Stimulated activated effector memory CD8-positive, alpha-beta T cell treated with anti-CD3 and anti-CD28 coated beads, Interleukin-12 subunit alpha, Interleukin-12 subunit beta, amount 100 ng/mL, for 72 hours (primary cell): ENCODE results near the gene DACH1.
"Not testable (repeated sequence)": the region's sequence is repeated elsewhere in the genome, so short reads cannot be mapped to it uniquely, and the experiment has no call there.

Source experiments
- ATAC-seq: fragments of 150-1000 bp; cut with Tn5 transposase; 2 replicates; pipeline ENCODE4 v1.10.0; 2021
- DNase-seq, 2 donors: peaks; one replicate each; pipeline ENCODE4 v3.0.0; 2021 to 2022; ENCODE audit warnings: low spot score in 2 of 2
- H3K27ac Mint-ChIP-seq: one replicate; pipeline ENCODE4 v1.8.0; 2022; ENCODE audit warnings: mild to moderate bottlenecking, mixed read lengths
- H3K36me3 Mint-ChIP-seq: one replicate; pipeline ENCODE4 v1.8.0; 2022; ENCODE audit warnings: mild to moderate bottlenecking, mixed read lengths
- H3K4me1 Mint-ChIP-seq: one replicate; pipeline ENCODE4 v1.8.0; 2022; ENCODE audit warnings: mixed read lengths
- H3K4me3 Mint-ChIP-seq: one replicate; pipeline ENCODE4 v1.8.0; 2022; ENCODE audit warnings: mild to moderate bottlenecking, mixed read lengths
- H3K9me3 Mint-ChIP-seq: one replicate; pipeline ENCODE4 v1.8.0; 2022; ENCODE audit warnings: mixed read lengths

DACH1 gene

DNA sequence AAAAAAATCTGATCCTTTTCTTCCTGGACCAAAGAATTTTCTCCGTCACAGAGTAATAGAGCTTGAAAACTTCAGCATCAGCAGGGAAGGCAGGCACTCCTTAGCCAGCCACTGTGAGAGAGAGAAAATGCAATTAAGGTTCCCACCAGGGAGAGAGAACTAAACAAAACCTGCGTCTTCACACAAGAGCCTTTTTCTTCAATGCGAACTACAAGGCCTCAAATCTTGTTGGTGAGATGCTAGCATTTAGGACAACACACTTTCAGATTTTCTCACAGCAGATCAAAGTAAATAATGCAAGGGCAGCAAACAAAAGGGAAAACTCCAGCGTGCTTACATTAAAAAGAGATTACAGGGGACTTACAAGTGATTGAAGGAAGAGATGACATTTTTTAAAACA, 80.1 kb downstream of the DACH1 start:
- Mint-ChIP-seq H3K4me1 (no peaks in the 10 kb centered on the region), H3K4me3 (no peak overlapping the region), H3K36me3 (no peaks in the 10 kb centered on the region), H3K27ac (no peak overlapping the region), H3K9me3 (peaks cover 2% of the 10 kb centered on the region)
- no peak for ATAC-seq
- DNase-seq, result no peak

GRCh38 chr13:71785361-71785760, 81.6 kb downstream of the DACH1 start:
- H3K9me3 Mint-ChIP-seq, result peaks cover 2% of the 10 kb centered on the region
- H3K4me3 Mint-ChIP-seq, result no peak overlapping the region
- H3K36me3 Mint-ChIP-seq, result no peaks in the 10 kb centered on the region
- H3K27ac Mint-ChIP-seq, result no peak overlapping the region
- no peaks in the 10 kb centered on the region for H3K4me1 Mint-ChIP-seq
- ATAC-seq, result no peak
- DNase-seq, result no peak

DNA sequence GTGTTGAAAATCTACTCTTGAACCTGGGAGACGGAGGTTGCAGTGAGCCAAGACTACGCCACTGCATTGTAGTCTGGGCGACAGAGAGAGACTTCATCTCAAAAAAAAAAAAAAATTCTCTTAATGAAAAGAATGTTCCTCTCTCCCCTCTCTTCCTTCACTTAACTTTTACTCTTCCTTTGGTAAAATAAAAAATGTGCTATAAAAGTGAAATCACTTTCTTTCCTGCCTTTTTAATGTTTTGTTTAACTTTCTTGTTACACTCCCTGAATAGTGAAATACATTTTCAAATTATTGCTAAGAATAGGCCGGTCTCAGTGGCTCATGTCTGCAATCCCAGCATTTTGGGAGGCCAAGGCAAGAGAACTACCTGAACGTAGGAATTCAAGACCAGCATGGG, 86.5 kb downstream of the DACH1 start:
- H3K27ac Mint-ChIP-seq, result no peak overlapping the region

DNA sequence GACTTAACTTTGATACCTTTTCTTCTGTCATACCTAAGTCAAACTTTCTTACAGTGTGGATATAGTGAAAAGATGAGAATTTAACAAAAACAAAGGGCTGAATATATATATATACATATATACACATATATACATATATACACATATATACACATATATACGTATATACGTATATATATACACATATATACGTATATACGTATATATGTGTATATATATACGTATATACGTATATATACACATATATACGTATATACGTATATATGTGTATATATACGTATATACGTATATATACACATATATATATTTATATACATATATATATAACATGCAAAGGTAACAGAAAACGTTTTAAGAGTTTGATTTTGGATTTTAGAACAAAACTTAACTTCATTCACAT, 88.0 kb downstream of the DACH1 start:
- peaks cover 11% of the 10 kb centered on the region for H3K9me3 Mint-ChIP-seq
- H3K27ac Mint-ChIP-seq, H3K4me1 Mint-ChIP-seq, DNase-seq, ATAC-seq, H3K4me3 Mint-ChIP-seq, H3K36me3 Mint-ChIP-seq: not testable (repeated sequence)

More for the DNA sequence above, 86.5 kb downstream of the DACH1 start:
- DNase-seq, result no peak
- Mint-ChIP-seq H3K4me3 (no peak overlapping the region), H3K9me3 (peaks cover 11% of the 10 kb centered on the region), H3K36me3 (no peaks in the 10 kb centered on the region), H3K4me1 (no peaks in the 10 kb centered on the region)
- no peak for ATAC-seq

- Mint-ChIP-seq H3K4me1 (no peaks in the 10 kb centered on the region), H3K36me3 (no peaks in the 10 kb centered on the region), H3K9me3 (peaks cover 11% of the 10 kb centered on the region), H3K27ac (no peak overlapping the region), H3K4me3 (no peak overlapping the region)
- ATAC-seq, result no peak
- DNase-seq, result no peak
Observed at GRCh38 chr13:71775966-71776365, 91.0 kb downstream of the DACH1 start.

DNA sequence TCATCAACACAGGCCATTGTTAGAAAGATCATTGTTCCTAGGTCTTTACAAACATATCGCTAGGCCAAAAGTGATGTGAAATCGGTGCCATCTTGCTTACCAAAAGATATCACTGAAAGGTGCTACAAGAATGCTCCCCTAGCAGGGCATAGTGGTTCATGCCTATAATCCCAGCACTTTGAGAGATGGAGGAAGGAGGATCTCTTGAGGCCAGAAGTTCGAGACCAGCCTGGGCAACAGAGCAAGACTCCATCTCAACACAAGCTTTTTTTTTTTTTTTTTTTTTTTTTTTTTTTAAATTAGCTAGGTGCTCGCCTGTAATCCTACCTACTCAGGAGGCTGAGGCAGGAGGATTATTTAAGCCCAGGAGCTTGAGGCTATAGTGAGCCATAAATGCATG, 92.1 kb downstream of the DACH1 start:
- no peak overlapping the region for H3K27ac Mint-ChIP-seq
- peaks cover 7% of the 10 kb centered on the region for H3K9me3 Mint-ChIP-seq
- DNase-seq, result no peak
- H3K4me1 Mint-ChIP-seq, result no peaks in the 10 kb centered on the region
- H3K36me3 Mint-ChIP-seq, result no peaks in the 10 kb centered on the region
- no peak for ATAC-seq
- H3K4me3 Mint-ChIP-seq, result no peak overlapping the region

GRCh38 chr13:71773531-71773930, 93.5 kb downstream of the DACH1 start:
- Mint-ChIP-seq H3K4me1 (no peaks in the 10 kb centered on the region), H3K4me3 (no peak overlapping the region), H3K36me3 (no peaks in the 10 kb centered on the region), H3K9me3 (peaks cover 4% of the 10 kb centered on the region), H3K27ac (no peak overlapping the region)
- no peak for DNase-seq
- ATAC-seq, result no peak

DNA sequence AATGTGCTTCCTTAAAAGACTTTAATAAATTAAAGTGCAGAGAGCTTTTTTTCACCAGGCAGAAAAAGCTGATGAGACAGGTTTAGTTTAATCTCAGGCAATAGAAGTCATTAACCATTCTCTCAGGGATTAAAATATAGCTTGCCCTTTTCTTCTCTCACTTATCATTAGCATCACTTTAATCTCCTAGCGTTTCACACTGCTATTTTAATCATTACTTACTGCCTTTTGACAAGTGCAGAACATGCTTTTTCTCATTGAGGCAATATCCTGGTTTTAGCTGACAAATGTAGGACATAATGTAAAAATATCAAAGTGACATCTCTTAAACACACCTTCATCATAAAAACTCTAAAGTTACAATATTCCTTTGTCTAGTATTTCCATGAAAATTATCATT, 94.6 kb downstream of the DACH1 start:
- ATAC-seq (no peak), DNase-seq (no peak)
- H3K27ac Mint-ChIP-seq, result no peak overlapping the region
- no peaks in the 10 kb centered on the region for H3K36me3 Mint-ChIP-seq
- no peak overlapping the region for H3K4me3 Mint-ChIP-seq
- H3K4me1 Mint-ChIP-seq, result no peaks in the 10 kb centered on the region
- H3K9me3 Mint-ChIP-seq, result peaks cover 4% of the 10 kb centered on the region

GRCh38 chr13:71771144-71771543, 95.9 kb downstream of the DACH1 start:
- ATAC-seq (no peak), DNase-seq (no peak)
- Mint-ChIP-seq H3K9me3 (peaks cover under 1% of the 10 kb centered on the region), H3K4me1 (no peaks in the 10 kb centered on the region), H3K36me3 (no peaks in the 10 kb centered on the region), H3K4me3 (no peak overlapping the region), H3K27ac (no peak overlapping the region)

DNA sequence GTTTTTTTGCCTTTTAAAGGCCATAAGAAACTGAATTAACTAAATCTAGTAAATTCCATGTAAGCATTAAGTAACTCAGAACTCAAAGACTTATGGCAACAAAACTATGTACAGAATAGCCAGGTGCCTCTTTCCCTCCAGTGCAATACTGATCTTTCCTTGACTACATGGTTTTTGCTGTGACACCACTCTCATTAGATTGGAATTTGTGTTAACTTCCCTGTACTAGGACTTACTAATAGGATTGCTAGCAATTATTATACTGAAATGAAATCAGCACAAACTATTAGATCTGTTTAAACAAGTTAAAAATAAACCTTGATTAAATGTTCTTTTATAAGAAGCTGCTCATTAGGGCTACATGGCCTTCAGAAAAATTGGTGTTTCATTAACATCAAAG, 96.3 kb downstream of the DACH1 start:
- peaks cover 3% of the 10 kb centered on the region for H3K9me3 Mint-ChIP-seq
- ATAC-seq (no peak), DNase-seq (no peak)
- no peak overlapping the region for H3K4me3 Mint-ChIP-seq
- no peaks in the 10 kb centered on the region for H3K36me3 Mint-ChIP-seq
- H3K27ac Mint-ChIP-seq, result no peak overlapping the region
- no peaks in the 10 kb centered on the region for H3K4me1 Mint-ChIP-seq

DNA sequence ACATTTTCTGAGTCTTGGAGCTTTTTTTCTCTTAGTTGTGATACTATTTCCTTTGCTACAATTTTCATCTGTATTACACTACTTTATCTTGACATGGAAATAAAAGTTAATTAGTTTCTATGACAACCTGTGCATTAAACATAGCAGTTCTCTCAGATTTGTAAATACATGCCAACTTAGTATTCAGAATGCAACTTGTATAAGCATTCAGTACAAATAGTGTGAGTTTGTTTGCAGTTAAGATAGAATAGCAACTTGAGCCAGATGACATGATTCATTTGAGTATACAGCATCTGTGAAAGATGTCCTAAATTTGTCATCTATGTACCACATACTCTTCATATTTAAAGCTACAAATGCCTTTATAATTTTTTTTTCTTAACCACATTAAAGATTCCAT, 98.1 kb downstream of the DACH1 start:
- H3K9me3 Mint-ChIP-seq, result peaks cover 10% of the 10 kb centered on the region
- no peaks in the 10 kb centered on the region for H3K4me1 Mint-ChIP-seq
- no peak overlapping the region for H3K27ac Mint-ChIP-seq
- DNase-seq (no peak), ATAC-seq (no peak)
- no peaks in the 10 kb centered on the region for H3K36me3 Mint-ChIP-seq
- H3K4me3 Mint-ChIP-seq, result no peak overlapping the region

GRCh38 chr13:71759651-71760511, 107.1 kb downstream of the DACH1 start:
- peaks cover 8% of the 10 kb centered on the region for H3K9me3 Mint-ChIP-seq
- no peaks in the 10 kb centered on the region for H3K4me1 Mint-ChIP-seq
- no peak overlapping the region for H3K4me3 Mint-ChIP-seq
- ATAC-seq (no peak), DNase-seq (no peak)
- no peak overlapping the region for H3K27ac Mint-ChIP-seq
- H3K36me3 Mint-ChIP-seq, result no peaks in the 10 kb centered on the region

DNA sequence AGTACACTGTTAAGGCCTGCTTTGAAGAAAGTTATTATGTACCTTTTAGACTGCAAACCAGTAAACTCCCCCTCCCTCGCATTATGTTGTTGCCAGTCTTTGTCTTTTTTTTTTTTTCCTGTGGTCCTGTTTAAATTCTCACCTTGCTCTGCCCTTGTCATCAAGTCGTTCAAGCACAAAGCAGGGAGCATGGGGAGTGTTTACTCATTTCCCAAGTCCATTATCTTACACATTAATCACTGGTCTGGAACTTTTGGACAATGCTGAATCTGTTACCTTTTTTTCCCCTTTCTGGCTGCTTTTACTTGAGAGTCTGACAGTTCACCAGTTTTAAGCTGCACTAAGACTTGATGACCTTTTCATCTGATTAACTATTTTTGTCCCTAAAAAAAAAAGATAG, 108.2 kb downstream of the DACH1 start:
- Mint-ChIP-seq H3K4me3 (no peak overlapping the region), H3K9me3 (peaks cover 8% of the 10 kb centered on the region), H3K4me1 (no peaks in the 10 kb centered on the region), H3K36me3 (no peaks in the 10 kb centered on the region), H3K27ac (no peak overlapping the region)
- no peak for ATAC-seq
- no peak for DNase-seq

DNA sequence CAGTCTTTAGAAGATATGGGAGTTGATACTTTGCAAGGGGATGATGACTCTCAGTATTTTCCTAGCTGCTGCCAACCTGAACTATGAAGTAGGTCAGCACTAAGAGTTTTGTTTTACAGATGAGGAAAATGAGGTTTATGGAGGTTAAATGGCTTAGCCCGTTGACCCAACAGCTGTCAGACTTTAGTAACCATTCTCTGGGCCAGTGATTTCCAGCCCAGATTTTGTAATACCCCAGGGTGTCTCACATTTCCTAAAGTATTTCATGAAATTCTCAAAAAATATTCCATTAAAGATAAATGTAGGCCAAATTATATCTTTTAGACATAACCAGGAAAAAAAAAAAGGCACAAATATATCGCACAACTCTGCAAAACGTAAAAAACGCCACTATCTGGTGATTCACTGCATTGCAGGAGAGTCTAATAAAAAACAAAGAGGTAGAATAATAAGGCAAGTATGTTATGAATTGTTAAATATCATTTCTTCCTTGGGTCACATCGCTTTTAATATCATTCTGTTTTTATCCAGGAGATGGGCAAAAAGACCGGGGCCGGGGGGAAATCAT, 112.5 kb downstream of the DACH1 start:
- no peak overlapping the region for H3K4me3 Mint-ChIP-seq
- ATAC-seq, result no peak
- H3K9me3 Mint-ChIP-seq, result peaks cover 3% of the 10 kb centered on the region
- H3K4me1 Mint-ChIP-seq, result no peaks in the 10 kb centered on the region
- no peak for DNase-seq
- H3K36me3 Mint-ChIP-seq, result no peaks in the 10 kb centered on the region
- no peak overlapping the region for H3K27ac Mint-ChIP-seq

GRCh38 chr13:71752775-71753513, 114.1 kb downstream of the DACH1 start:
- H3K4me1 Mint-ChIP-seq, result no peaks in the 10 kb centered on the region
- DNase-seq, result no peak
- ATAC-seq, result no peak
- peaks cover 6% of the 10 kb centered on the region for H3K9me3 Mint-ChIP-seq
- H3K27ac Mint-ChIP-seq, result no peak overlapping the region
- H3K4me3 Mint-ChIP-seq, result no peak overlapping the region
- no peaks in the 10 kb centered on the region for H3K36me3 Mint-ChIP-seq

DNA sequence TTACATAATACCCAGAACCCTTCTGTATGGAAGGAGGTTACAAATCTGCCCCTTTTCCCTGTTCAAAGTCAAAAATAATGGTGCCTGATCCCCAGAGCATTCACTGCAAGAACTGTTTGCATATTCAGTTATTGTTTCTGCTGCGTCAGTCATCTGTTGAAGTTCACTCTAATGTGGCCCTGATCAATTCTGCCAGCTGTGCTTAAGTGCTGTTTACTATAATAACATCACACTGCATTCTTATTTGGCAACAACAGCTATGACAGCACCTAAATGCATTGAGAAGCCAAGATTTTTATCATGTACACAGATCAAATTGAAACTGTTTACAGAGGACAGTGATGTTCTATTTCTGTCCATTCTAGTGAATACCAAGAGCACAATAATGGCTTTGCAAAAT, 115.9 kb downstream of the DACH1 start:
- Mint-ChIP-seq H3K9me3 (peaks cover 6% of the 10 kb centered on the region), H3K27ac (no peak overlapping the region), H3K4me3 (no peak overlapping the region), H3K36me3 (no peaks in the 10 kb centered on the region), H3K4me1 (no peaks in the 10 kb centered on the region)
- ATAC-seq (no peak), DNase-seq (no peak)
